HepG2 (cell line): Measurements from ENCODE around the gene ALDH1A1.

Experiments used
- BHLHE40 ChIP-seq: IDR thresholded peaks from 2 replicates; pipeline ENCODE4 v1.6.1; 2011; ENCODE audit warnings: low read length, improper control_type of control experiment
- CBX1 ChIP-seq: IDR thresholded peaks from one replicate; pipeline ENCODE4 v1.6.1; 2016; ENCODE audit warnings: antibody characterized with exemption, low read depth
- CTCF ChIP-seq: sonication (generic); formaldehyde crosslinking; IDR thresholded peaks from 2 replicates; pipeline ENCODE4 v1.5.0; 2020; ENCODE audit warnings: mild to moderate bottlenecking, missing genetic modification reagents, moderate library complexity
- MYNN ChIP-seq: sonication (generic); formaldehyde crosslinking; IDR thresholded peaks from 2 replicates; pipeline ENCODE4 v1.4.0; 2020; ENCODE audit warnings: mild to moderate bottlenecking, low read depth, missing genetic modification reagents
- ZNF143 ChIP-seq: sonication (generic); formaldehyde crosslinking; IDR thresholded peaks from 2 replicates; pipeline ENCODE4 v1.4.0; 2020; ENCODE audit warnings: missing genetic modification reagents
- ZNF777 ChIP-seq: sonication (generic); formaldehyde crosslinking; IDR thresholded peaks from 2 replicates; pipeline ENCODE4 v1.4.0; 2020; ENCODE audit warnings: missing genetic modification reagents
- TF ChIP-seq, protein P1 (sequence below): sonication (generic); formaldehyde crosslinking; IDR thresholded peaks from 2 replicates; pipeline ENCODE4 v1.9.0; 2021; ENCODE audit warnings: missing genetic modification reagents, mild to moderate bottlenecking, borderline replicate concordance

DNA sequence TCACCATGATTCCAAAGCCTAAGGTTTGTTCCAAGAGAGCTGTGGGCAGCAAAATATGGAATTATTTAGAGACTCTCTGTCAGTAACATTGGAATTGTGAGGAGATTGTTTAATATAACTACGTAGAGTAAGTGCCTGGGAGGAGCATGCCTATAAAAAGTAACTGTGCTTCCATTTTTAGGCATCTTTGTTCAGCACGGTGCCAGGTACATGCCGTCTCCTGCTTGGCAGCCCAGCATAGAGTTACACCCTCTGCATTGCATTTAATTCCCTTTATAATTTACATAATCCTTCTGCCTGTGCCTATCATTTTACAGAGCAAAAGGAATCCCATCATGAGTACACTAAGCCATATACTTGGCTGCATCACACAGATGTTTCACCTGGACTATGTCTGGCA is 32.1 kb upstream of the ALDH1A1 start:
- no peak for TF ChIP-seq CBX1
- TF ChIP-seq BHLHE40, result no peak
- TF ChIP-seq ZNF143 (CRISPR knock-in tag), result no peak
- TF ChIP-seq CTCF (CRISPR knock-in tag), result no peak
- TF ChIP-seq, protein P1, sequence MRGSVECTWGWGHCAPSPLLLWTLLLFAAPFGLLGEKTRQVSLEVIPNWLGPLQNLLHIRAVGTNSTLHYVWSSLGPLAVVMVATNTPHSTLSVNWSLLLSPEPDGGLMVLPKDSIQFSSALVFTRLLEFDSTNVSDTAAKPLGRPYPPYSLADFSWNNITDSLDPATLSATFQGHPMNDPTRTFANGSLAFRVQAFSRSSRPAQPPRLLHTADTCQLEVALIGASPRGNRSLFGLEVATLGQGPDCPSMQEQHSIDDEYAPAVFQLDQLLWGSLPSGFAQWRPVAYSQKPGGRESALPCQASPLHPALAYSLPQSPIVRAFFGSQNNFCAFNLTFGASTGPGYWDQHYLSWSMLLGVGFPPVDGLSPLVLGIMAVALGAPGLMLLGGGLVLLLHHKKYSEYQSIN (CRISPR knock-in tag), result no peak
- no peak for TF ChIP-seq MYNN (CRISPR knock-in tag)
- no peak for TF ChIP-seq ZNF777
